ENCODE data around the gene IVD.

The IVD gene

GRCh38 chr15:40441565-40442531, 36.3 kb downstream of the IVD start:
- under 1% methylated on average over 71 of the region's 119 CpGs for WGBS (ENCODE audit: insufficient coverage)
- Histone ChIP-seq H3K9me3 (ENCODE audit: control extremely low read depth in 1 of 5, control insufficient read depth in 4 of 5, insufficient read depth in 2 of 5, low read depth in 1 of 5, low read length in 4 of 5) (no peaks in the 10 kb centered on the region), H3K4me3 (ENCODE audit: control insufficient read depth in 1 of 7, extremely low read depth in 1 of 7, insufficient read depth in 4 of 7, low read depth in 2 of 7, low read length in 6 of 7) (peak overlapping the region; percentile 37 to 78 (median 73)), H3K27me3 (replicated peaks in 2 of 5; ENCODE audit: control insufficient read depth in 4 of 5, insufficient read depth in 5 of 5, low read length in 4 of 5) (peaks cover 0 to 33% (median 11%) of the 10 kb centered on the region in 5 experiments), H3K36me3 (ENCODE audit: control insufficient read depth in 4 of 4, insufficient read depth in 4 of 4, low read length in 3 of 4) (peaks cover 0 to 4% (median 0%) of the 10 kb centered on the region in 4 experiments), H3K4me1 (ENCODE audit: control extremely low read depth in 1 of 4, control insufficient read depth in 4 of 4, insufficient read depth in 4 of 4, low read length in 3 of 4) (peaks cover 2 to 55% (median 52%) of the 10 kb centered on the region in 4 experiments), H3K27ac (ENCODE audit: insufficient read depth in 1 of 2, low read depth in 1 of 2, low read length in 2 of 2, poor library complexity in 1 of 2, severe bottlenecking in 2 of 2) (no peak overlapping the region)
- ChIA-PET CTCF (interaction anchor here (0.9 to 5.0 kb wide), 6 partner anchors 11 to 106 kb away, joined by 3 to 29 read pairs (median 5); no protein-coding TSS in a partner anchor), POLR2A (no interaction called here)
- DNase-seq: peak in 2 of 3 donors; percentile 25 to 43

GRCh38 chr15:40443255-40443654, 37.7 kb downstream of the IVD start:
- Histone ChIP-seq H3K27me3 (replicated peaks in 2 of 5; ENCODE audit: control insufficient read depth in 4 of 5, insufficient read depth in 5 of 5, low read length in 4 of 5) (peaks cover 0 to 19% (median 6%) of the 10 kb centered on the region in 5 experiments), H3K27ac (ENCODE audit: insufficient read depth in 1 of 2, low read depth in 1 of 2, low read length in 2 of 2, poor library complexity in 1 of 2, severe bottlenecking in 2 of 2) (no peak overlapping the region), H3K4me3 (ENCODE audit: control insufficient read depth in 1 of 7, extremely low read depth in 1 of 7, insufficient read depth in 4 of 7, low read depth in 2 of 7, low read length in 6 of 7) (no peak overlapping the region), H3K9me3 (ENCODE audit: control extremely low read depth in 1 of 5, control insufficient read depth in 4 of 5, insufficient read depth in 2 of 5, low read depth in 1 of 5, low read length in 4 of 5) (no peaks in the 10 kb centered on the region), H3K4me1 (ENCODE audit: control extremely low read depth in 1 of 4, control insufficient read depth in 4 of 4, insufficient read depth in 4 of 4, low read length in 3 of 4) (peaks cover 2 to 51% (median 47%) of the 10 kb centered on the region in 4 experiments), H3K36me3 (ENCODE audit: control insufficient read depth in 4 of 4, insufficient read depth in 4 of 4, low read length in 3 of 4) (peaks cover 0 to 4% (median 0%) of the 10 kb centered on the region in 4 experiments)
- DNase-seq: no peak
- 90% methylated on average over 2 of the region's 4 CpGs for WGBS (ENCODE audit: insufficient coverage)
- ChIA-PET POLR2A (no interaction called here), CTCF (interaction anchor here (0.9 to 5.0 kb wide), 9 partner anchors 10 to 107 kb away, joined by 3 to 29 read pairs (median 3); no protein-coding TSS in a partner anchor)

- H3K4me1 ChIP-seq (ENCODE audit: control extremely low read depth in 1 of 4, control insufficient read depth in 4 of 4, insufficient read depth in 4 of 4, low read length in 3 of 4): peaks cover 2 to 51% (median 47%) of the 10 kb centered on the region in 4 experiments
These were observed 38.3 kb downstream of the IVD start for GRCh38 chr15:40443846-40444245.

GRCh38 chr15:40444736-40445135, 39.1 kb downstream of the IVD start:
- Histone ChIP-seq H3K36me3 (ENCODE audit: control insufficient read depth in 4 of 4, insufficient read depth in 4 of 4, low read length in 3 of 4) (peaks cover 0 to 4% (median 0%) of the 10 kb centered on the region in 4 experiments), H3K4me1 (ENCODE audit: control extremely low read depth in 1 of 4, control insufficient read depth in 4 of 4, insufficient read depth in 4 of 4, low read length in 3 of 4) (peaks cover 2 to 44% (median 41%) of the 10 kb centered on the region in 4 experiments), H3K27ac (ENCODE audit: insufficient read depth in 1 of 2, low read depth in 1 of 2, low read length in 2 of 2, poor library complexity in 1 of 2, severe bottlenecking in 2 of 2) (no peak overlapping the region), H3K9me3 (ENCODE audit: control extremely low read depth in 1 of 5, control insufficient read depth in 4 of 5, insufficient read depth in 2 of 5, low read depth in 1 of 5, low read length in 4 of 5) (no peaks in the 10 kb centered on the region), H3K27me3 (replicated peaks in 2 of 5; ENCODE audit: control insufficient read depth in 4 of 5, insufficient read depth in 5 of 5, low read length in 4 of 5) (peaks cover 0 to 4% (median 0%) of the 10 kb centered on the region in 5 experiments), H3K4me3 (ENCODE audit: control insufficient read depth in 1 of 7, extremely low read depth in 1 of 7, insufficient read depth in 4 of 7, low read depth in 2 of 7, low read length in 6 of 7) (peak overlapping the region in 1 of 7 experiments; percentile 31)
- ChIA-PET POLR2A (no interaction called here), CTCF (interaction anchor here (0.9 to 5.0 kb wide), 5 partner anchors 8 to 62 kb away, joined by 3 to 29 read pairs (median 6); no protein-coding TSS in a partner anchor)
- peak in 2 of 3 donors; percentile 54 to 68 for DNase-seq
- WGBS (ENCODE audit: insufficient coverage): 0% methylated on average over 2 of the region's 5 CpGs

More at GRCh38 chr15:40443846-40444245, 38.3 kb downstream of the IVD start:
- POLR2A ChIA-PET: no interaction called here
- Histone ChIP-seq H3K36me3 (ENCODE audit: control insufficient read depth in 4 of 4, insufficient read depth in 4 of 4, low read length in 3 of 4) (peaks cover 0 to 4% (median 0%) of the 10 kb centered on the region in 4 experiments), H3K27ac (ENCODE audit: insufficient read depth in 1 of 2, low read depth in 1 of 2, low read length in 2 of 2, poor library complexity in 1 of 2, severe bottlenecking in 2 of 2) (no peak overlapping the region), H3K4me3 (ENCODE audit: control insufficient read depth in 1 of 7, extremely low read depth in 1 of 7, insufficient read depth in 4 of 7, low read depth in 2 of 7, low read length in 6 of 7) (no peak overlapping the region), H3K27me3 (replicated peaks in 2 of 5; ENCODE audit: control insufficient read depth in 4 of 5, insufficient read depth in 5 of 5, low read length in 4 of 5) (peaks cover 0 to 13% (median 4%) of the 10 kb centered on the region in 5 experiments), H3K9me3 (ENCODE audit: control extremely low read depth in 1 of 5, control insufficient read depth in 4 of 5, insufficient read depth in 2 of 5, low read depth in 1 of 5, low read length in 4 of 5) (no peaks in the 10 kb centered on the region)
- WGBS (ENCODE audit: insufficient coverage): 49% methylated on average over 2 of the region's 3 CpGs
- CTCF ChIA-PET: interaction anchor here (0.9 to 5.0 kb wide), 6 partner anchors 9 to 108 kb away, joined by 3 to 29 read pairs (median 4); no protein-coding TSS in a partner anchor
- no peak for DNase-seq

- ChIA-PET POLR2A (interaction anchor here (0.6 kb wide), 1 partner anchor 658 kb away, joined by 4 read pairs; no protein-coding TSS in a partner anchor), CTCF (interaction anchor here (1.0 to 5.0 kb wide), 5 partner anchors 7 to 62 kb away, joined by 3 to 29 read pairs (median 5); no protein-coding TSS in a partner anchor)
- DNase-seq: no peak
- peaks cover 0 to 4% (median 0%) of the 10 kb centered on the region in 4 experiments for H3K36me3 ChIP-seq (ENCODE audit: control insufficient read depth in 4 of 4, insufficient read depth in 4 of 4, low read length in 3 of 4)
- no peak overlapping the region for H3K27ac ChIP-seq (ENCODE audit: insufficient read depth in 1 of 2, low read depth in 1 of 2, low read length in 2 of 2, poor library complexity in 1 of 2, severe bottlenecking in 2 of 2)
- H3K9me3 ChIP-seq (ENCODE audit: control extremely low read depth in 1 of 5, control insufficient read depth in 4 of 5, insufficient read depth in 2 of 5, low read depth in 1 of 5, low read length in 4 of 5): no peaks in the 10 kb centered on the region
- H3K27me3 ChIP-seq (replicated peaks in 2 of 5; ENCODE audit: control insufficient read depth in 4 of 5, insufficient read depth in 5 of 5, low read length in 4 of 5): no peaks in the 10 kb centered on the region
- H3K4me1 ChIP-seq (ENCODE audit: control extremely low read depth in 1 of 4, control insufficient read depth in 4 of 4, insufficient read depth in 4 of 4, low read length in 3 of 4): peaks cover 2 to 41% (median 35%) of the 10 kb centered on the region in 4 experiments
- 75% methylated on average over 9 of the region's 9 CpGs for WGBS (ENCODE audit: insufficient coverage)
- no peak overlapping the region for H3K4me3 ChIP-seq (ENCODE audit: control insufficient read depth in 1 of 7, extremely low read depth in 1 of 7, insufficient read depth in 4 of 7, low read depth in 2 of 7, low read length in 6 of 7)
These were observed 39.9 kb downstream of the IVD start for GRCh38 chr15:40445421-40445922.

- CTCF ChIA-PET: interaction anchor here (1.1 to 2.1 kb wide), 3 partner anchors 21 to 61 kb away, joined by 3 to 6 read pairs (median 5); no protein-coding TSS in a partner anchor
- Histone ChIP-seq H3K27me3 (replicated peaks in 2 of 5; ENCODE audit: control insufficient read depth in 4 of 5, insufficient read depth in 5 of 5, low read length in 4 of 5) (no peaks in the 10 kb centered on the region), H3K4me1 (ENCODE audit: control extremely low read depth in 1 of 4, control insufficient read depth in 4 of 4, insufficient read depth in 4 of 4, low read length in 3 of 4) (peaks cover 2 to 47% (median 35%) of the 10 kb centered on the region in 4 experiments), H3K4me3 (ENCODE audit: control insufficient read depth in 1 of 7, extremely low read depth in 1 of 7, insufficient read depth in 4 of 7, low read depth in 2 of 7, low read length in 6 of 7) (no peak overlapping the region), H3K27ac (ENCODE audit: insufficient read depth in 1 of 2, low read depth in 1 of 2, low read length in 2 of 2, poor library complexity in 1 of 2, severe bottlenecking in 2 of 2) (no peak overlapping the region), H3K36me3 (ENCODE audit: control insufficient read depth in 4 of 4, insufficient read depth in 4 of 4, low read length in 3 of 4) (peaks cover 0 to 4% (median 0%) of the 10 kb centered on the region in 4 experiments), H3K9me3 (ENCODE audit: control extremely low read depth in 1 of 5, control insufficient read depth in 4 of 5, insufficient read depth in 2 of 5, low read depth in 1 of 5, low read length in 4 of 5) (no peaks in the 10 kb centered on the region)
- POLR2A ChIA-PET: interaction anchor here (0.6 kb wide), 1 partner anchor 659 kb away, joined by 4 read pairs; no protein-coding TSS in a partner anchor
- 93% methylated on average over 3 of the region's 3 CpGs for WGBS (ENCODE audit: insufficient coverage)
- no peak for DNase-seq
These were observed 40.5 kb downstream of the IVD start for GRCh38 chr15:40446144-40446543.

Data from common myeloid progenitor, CD34-positive (primary cell).